ENCODE results near the gene NEMF. TPM values are rescaled to one million over a fixed set of nuclear protein-coding genes. Genes with fewer than 3 reads are reported as not detected.

The NEMF gene
- total RNA-seq, 1 donor from 2014 or later: 49.8 TPM

DNA sequence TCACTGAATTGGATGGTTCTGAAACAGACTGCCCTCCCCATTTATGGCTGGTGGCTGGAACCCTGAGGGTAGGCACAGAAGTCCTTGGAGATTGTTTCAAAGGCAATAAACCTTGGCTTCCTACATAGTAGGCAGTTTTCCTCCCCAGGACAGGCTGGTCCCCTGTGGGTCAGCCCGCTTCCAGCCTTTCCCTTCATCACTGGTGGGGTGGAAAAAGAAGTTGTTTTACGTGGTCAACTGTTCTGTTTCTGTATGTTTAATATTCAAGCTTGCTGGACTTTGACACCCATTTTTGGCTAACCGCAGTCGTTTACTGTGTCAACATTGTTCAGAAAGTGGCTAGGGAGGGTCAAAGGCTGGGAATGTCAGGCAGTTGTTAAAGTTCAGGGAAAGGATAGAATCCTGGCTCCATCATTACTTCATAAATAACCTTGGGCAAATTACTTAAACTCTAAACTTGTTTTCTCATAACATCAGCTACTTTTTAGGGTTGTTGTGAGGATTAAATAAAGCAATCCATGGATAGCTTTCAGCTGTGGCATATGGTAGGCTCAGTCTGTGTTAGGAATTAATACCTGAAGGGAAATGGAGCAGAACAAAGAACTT lies 82.3 kb downstream of the NEMF start:
- TF ChIP-seq CTCF (IDR thresholded peaks at IDR 0.05): no peak
- Mint-ChIP-seq H3K36me3 (ENCODE audit: low read depth) (peaks cover 6% of the 10 kb centered on the region), H3K4me1 (ENCODE audit: low read depth) (peaks cover 47% of the 10 kb centered on the region), H3K27me3 (ENCODE audit: low read depth) (no peaks in the 10 kb centered on the region), H3K9me3 (ENCODE audit: low read depth) (no peaks in the 10 kb centered on the region), H3K4me3 (ENCODE audit: unreplicated experiment) (peak overlapping the region; percentile 99), H3K27ac (ENCODE audit: unreplicated experiment) (peak overlapping the region; percentile 87)
- no peak for DNase-seq (ENCODE audit: low spot score)

DNA sequence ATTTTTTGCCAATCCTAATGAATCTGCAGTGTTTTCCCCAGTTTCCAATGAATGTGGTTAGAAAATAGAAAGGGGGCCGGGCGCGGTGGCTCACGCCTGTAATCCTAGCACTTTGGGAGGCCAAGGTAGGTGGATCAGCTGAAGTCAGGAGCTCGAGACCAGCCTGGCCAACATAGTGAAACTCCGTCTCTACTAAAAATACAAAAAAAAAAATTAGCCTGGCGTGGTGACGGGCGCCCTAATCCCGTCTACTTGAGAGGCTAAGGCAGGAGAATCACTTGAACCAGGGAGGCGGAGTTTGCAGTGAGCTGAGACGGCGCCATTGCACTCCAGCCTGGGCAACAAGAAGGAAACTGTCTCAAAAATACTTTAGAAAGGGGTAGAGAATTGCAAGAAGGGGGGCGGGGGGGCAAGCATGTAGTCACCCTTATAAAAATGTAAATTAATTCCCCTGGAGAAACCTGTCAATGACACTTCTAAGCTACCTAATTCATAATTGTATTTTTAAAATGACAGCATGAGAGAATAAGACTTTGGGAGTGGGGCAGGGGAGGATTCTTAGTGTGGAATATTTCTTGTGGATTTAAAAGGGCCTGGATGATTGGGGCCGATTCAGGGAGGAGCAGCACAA lies 82.9 kb downstream of the NEMF start:
- Mint-ChIP-seq H3K36me3 (ENCODE audit: low read depth) (peaks cover 4% of the 10 kb centered on the region), H3K4me1 (ENCODE audit: low read depth) (peaks cover 45% of the 10 kb centered on the region), H3K27ac (ENCODE audit: unreplicated experiment) (peak overlapping the region; percentile 100), H3K27me3 (ENCODE audit: low read depth) (no peaks in the 10 kb centered on the region), H3K9me3 (ENCODE audit: low read depth) (no peaks in the 10 kb centered on the region), H3K4me3 (ENCODE audit: unreplicated experiment) (peak overlapping the region; percentile 99)
- no peak for DNase-seq (ENCODE audit: low spot score)
- TF ChIP-seq CTCF (IDR thresholded peaks at IDR 0.05): no peak

- Mint-ChIP-seq H3K27me3 (ENCODE audit: low read depth) (no peaks in the 10 kb centered on the region), H3K36me3 (ENCODE audit: low read depth) (peaks cover 2% of the 10 kb centered on the region)
- no peak for TF ChIP-seq CTCF (IDR thresholded peaks at IDR 0.05)
These were observed 83.4 kb downstream of the NEMF start for GRCh38 chr14:49769171-49769570.

GRCh38 chr14:49768301-49769121 lies 84.1 kb downstream of the NEMF start:
- Mint-ChIP-seq H3K4me1 (ENCODE audit: low read depth) (peaks cover 36% of the 10 kb centered on the region), H3K4me3 (ENCODE audit: unreplicated experiment) (peak overlapping the region; percentile 99), H3K27me3 (ENCODE audit: low read depth) (no peaks in the 10 kb centered on the region), H3K9me3 (ENCODE audit: low read depth) (no peaks in the 10 kb centered on the region), H3K27ac (ENCODE audit: unreplicated experiment) (peak overlapping the region; percentile 100), H3K36me3 (ENCODE audit: low read depth) (peaks cover 2% of the 10 kb centered on the region)
- DNase-seq (ENCODE audit: low spot score): no peak
- TF ChIP-seq CTCF (IDR thresholded peaks at IDR 0.05): no peak

More at GRCh38 chr14:49769171-49769570, 83.4 kb downstream of the NEMF start:
- no peaks in the 10 kb centered on the region for H3K9me3 Mint-ChIP-seq (ENCODE audit: low read depth)
- peaks cover 40% of the 10 kb centered on the region for H3K4me1 Mint-ChIP-seq (ENCODE audit: low read depth)
- H3K4me3 Mint-ChIP-seq (ENCODE audit: unreplicated experiment): peak overlapping the region; percentile 99
- DNase-seq (ENCODE audit: low spot score): no peak
- peak overlapping the region; percentile 100 for H3K27ac Mint-ChIP-seq (ENCODE audit: unreplicated experiment)

DNA sequence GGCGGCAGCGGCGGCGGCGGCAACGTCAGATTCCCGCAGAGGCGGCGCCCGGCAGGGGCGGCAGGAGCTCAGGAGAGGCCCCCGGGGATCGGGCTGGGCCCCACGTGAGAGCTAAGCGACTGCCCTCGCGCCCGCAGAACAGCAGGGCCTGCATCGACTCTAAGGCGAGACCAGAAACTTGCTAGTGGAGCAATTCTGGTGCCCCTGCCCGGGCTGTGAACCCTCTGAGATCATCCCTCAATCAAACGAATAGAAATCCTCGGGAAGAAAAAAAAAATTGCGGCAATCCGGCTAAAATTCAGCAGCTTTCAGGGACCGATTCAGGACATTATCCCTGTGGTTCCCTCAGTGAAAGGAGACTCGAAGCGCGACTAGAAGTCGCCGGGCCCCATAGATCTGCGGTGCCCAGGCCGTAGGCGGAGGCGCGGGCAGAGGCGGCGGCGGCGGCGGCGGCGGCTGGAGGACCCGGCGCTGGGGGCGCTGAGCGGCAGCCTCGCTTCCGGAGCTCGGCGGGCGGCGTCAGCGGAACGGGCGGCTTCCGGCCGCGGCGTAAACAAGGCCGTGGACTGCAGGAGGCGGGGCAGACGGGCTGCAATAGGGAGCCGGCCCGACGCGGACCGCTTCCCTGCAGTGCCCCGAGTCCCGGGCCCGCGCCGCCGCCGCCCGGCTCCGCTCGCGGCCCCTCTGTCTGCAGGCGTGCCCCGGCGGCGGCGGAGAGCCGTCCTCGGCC lies 84.9 kb downstream of the NEMF start, which contains the start of gene KLHDC2:
KLHDC2 (plus strand) TSS at position 583 of the 730 bp plus-strand sequence. CDS start 316 bp downstream, outside the sequence.
- H3K27ac Mint-ChIP-seq (ENCODE audit: unreplicated experiment): peak within 1 kb of the TSS; percentile 100
- H3K4me1 Mint-ChIP-seq (ENCODE audit: low read depth): peaks cover 36% of the 10 kb centered on the region
- peak within 1 kb of the TSS; percentile 99 for H3K4me3 Mint-ChIP-seq (ENCODE audit: unreplicated experiment)
- no peaks in the 10 kb centered on the region for H3K9me3 Mint-ChIP-seq (ENCODE audit: low read depth)
- no peaks in the 10 kb centered on the region for H3K27me3 Mint-ChIP-seq (ENCODE audit: low read depth)
- peaks cover 2% of the 10 kb centered on the region for H3K36me3 Mint-ChIP-seq (ENCODE audit: low read depth)
- TF ChIP-seq CTCF (IDR thresholded peaks at IDR 0.05): peak; percentile 75
- peak; percentile 95 for DNase-seq (ENCODE audit: low spot score)

Measured in chondrocyte (in vitro differentiated cells).